ENCODE measurements around the gene OMP.

- TF ChIP-seq CTCF (IDR thresholded peaks at IDR 0.05; ENCODE audit: low read depth, low read length) (no peak), POLR2A (IDR thresholded peaks at IDR 0.05; ENCODE audit: extremely low read depth, insufficient read length) (no peak)
Observed at GRCh38 chr11:77056814-77057402, 45.7 kb upstream of the OMP start.
